SH-SY5Y (cell line): ENCODE data around the gene PTGIS.

Source experiments
- GATA2 ChIP-seq: IDR thresholded peaks from 2 replicates; pipeline ENCODE4 v1.6.1; 2011; ENCODE audit warnings: mild to moderate bottlenecking, low read depth, low read length
- GATA3 ChIP-seq: IDR thresholded peaks from 2 replicates; pipeline ENCODE4 v1.6.1; 2011; ENCODE audit warnings: low read depth, mild to moderate bottlenecking, low read length, moderate library complexity

GRCh38 chr20:49602345-49603208, 34.6 kb upstream of the PTGIS start:
- no peak for TF ChIP-seq GATA2
- TF ChIP-seq GATA3, result no peak
